BLaER1 (cell line): Measurements from ENCODE around the gene FBLN1.
"Not testable (repeated sequence)": the region's sequence is repeated elsewhere in the genome, so short reads cannot be mapped to it uniquely, and the experiment has no call there.

Experiments
- H3K27ac ChIP-seq: shearing (Covaris generic); formaldehyde crosslinking; 2 replicates; pipeline ENCODE4 v1.8.1; 2022
- H3K27me3 ChIP-seq: shearing (Covaris generic); formaldehyde crosslinking; 2 replicates; pipeline ENCODE4 v1.8.1; 2022
- H3K36me3 ChIP-seq: shearing (Covaris generic); formaldehyde crosslinking; 2 replicates; pipeline ENCODE4 v1.8.1; 2022
- H3K4me1 ChIP-seq: shearing (Covaris generic); formaldehyde crosslinking; 2 replicates; pipeline ENCODE4 v1.8.1; 2022
- H3K4me2 ChIP-seq: shearing (Covaris generic); formaldehyde crosslinking; 2 replicates; pipeline ENCODE4 v1.8.1; 2022
- H3K4me3 ChIP-seq: shearing (Covaris generic); formaldehyde crosslinking; 2 replicates; pipeline ENCODE4 v1.8.1; 2022
- H3K9ac ChIP-seq: shearing (Covaris generic); formaldehyde crosslinking; 2 replicates; pipeline ENCODE4 v1.8.1; 2022
- H3K9me3 ChIP-seq: shearing (Covaris generic); formaldehyde crosslinking; 2 replicates; pipeline ENCODE4 v1.8.1; 2022
- H4K20me1 ChIP-seq: shearing (Covaris generic); formaldehyde crosslinking; 2 replicates; pipeline ENCODE4 v1.8.1; 2022
- Cebpa-rat ChIP-seq: shearing (Covaris generic); IDR thresholded peaks from 2 replicates; pipeline ENCODE4 v1.8.1; 2022

The FBLN1 gene

GRCh38 chr22:45585946-45586540 is 83.4 kb downstream of the FBLN1 start:
- Histone ChIP-seq H3K9me3 (no peaks in the 10 kb centered on the region), H3K4me1 (peaks cover 66% of the 10 kb centered on the region), H3K4me2 (peak overlapping the region; percentile 82), H3K27me3 (no peaks in the 10 kb centered on the region), H3K4me3 (no peak overlapping the region), H4K20me1 (no peaks in the 10 kb centered on the region), H3K9ac (no peak overlapping the region; the same call in 1 of the 2 replicates), H3K27ac (no peak overlapping the region), H3K36me3 (peaks cover 8% of the 10 kb centered on the region; the same call in 1 of the 2 replicates)
- no peak for TF ChIP-seq Cebpa-rat

DNA sequence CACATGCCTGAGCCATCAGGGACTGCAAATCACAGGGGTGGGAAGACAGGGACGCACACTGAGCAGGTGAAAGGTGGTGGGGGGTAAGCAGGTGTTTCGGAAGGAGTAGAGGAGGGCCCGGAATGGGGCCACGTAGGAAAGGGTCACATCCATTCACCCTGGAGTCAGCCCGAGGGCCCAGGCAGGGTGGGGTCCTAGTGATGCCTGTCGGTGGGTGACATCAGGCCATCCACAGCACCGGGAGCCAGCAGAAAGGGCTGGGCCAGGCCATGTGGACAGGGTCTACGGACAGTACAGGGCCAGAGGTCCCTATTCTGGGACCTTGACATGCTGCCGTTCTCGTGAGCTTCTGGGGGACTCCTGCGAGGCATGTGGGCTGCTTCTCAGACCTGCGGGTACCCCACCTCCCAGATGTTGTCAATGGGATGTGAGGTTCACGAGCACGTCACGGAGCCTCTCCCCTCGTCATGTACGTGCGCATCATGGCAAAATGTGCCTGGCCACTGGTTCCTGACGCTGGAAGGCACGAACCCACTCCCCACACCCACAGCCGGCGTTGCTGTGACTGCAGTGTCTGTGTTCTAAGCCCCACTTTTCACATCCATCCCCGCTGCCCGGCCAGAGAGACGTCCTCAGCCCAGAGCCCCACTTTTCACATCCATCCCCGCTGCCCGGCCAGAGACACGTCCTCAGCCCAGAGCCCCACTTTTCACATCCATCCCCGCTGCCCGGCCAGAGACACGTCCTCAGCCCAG is 84.1 kb downstream of the FBLN1 start:
- H4K20me1 ChIP-seq, result no peaks in the 10 kb centered on the region
- H3K4me1 ChIP-seq, result peaks cover 58% of the 10 kb centered on the region
- H3K27ac ChIP-seq, result no peak overlapping the region
- no peaks in the 10 kb centered on the region for H3K9me3 ChIP-seq
- peaks cover 8% of the 10 kb centered on the region; the same call in 1 of the 2 replicates for H3K36me3 ChIP-seq
- H3K27me3 ChIP-seq, result no peaks in the 10 kb centered on the region
- H3K4me3 ChIP-seq, result no peak overlapping the region
- no peak overlapping the region for H3K9ac ChIP-seq
- TF ChIP-seq Cebpa-rat, result no peak
- H3K4me2 ChIP-seq, result peak overlapping the region; percentile 82

- Histone ChIP-seq H3K27me3 (no peaks in the 10 kb centered on the region), H4K20me1 (no peaks in the 10 kb centered on the region), H3K4me1 (peaks cover 56% of the 10 kb centered on the region), H3K36me3 (peaks cover 15% of the 10 kb centered on the region; the same call in 1 of the 2 replicates), H3K9ac (no peak overlapping the region), H3K27ac (no peak overlapping the region), H3K4me3 (no peak overlapping the region), H3K4me2 (0 out of 2 replicates have a peak overlapping the region, but pooled peaks have one; percentile 14), H3K9me3 (no peaks in the 10 kb centered on the region)
- TF ChIP-seq Cebpa-rat, result no peak
Observed at GRCh38 chr22:45587638-45588505, 85.2 kb downstream of the FBLN1 start.

DNA sequence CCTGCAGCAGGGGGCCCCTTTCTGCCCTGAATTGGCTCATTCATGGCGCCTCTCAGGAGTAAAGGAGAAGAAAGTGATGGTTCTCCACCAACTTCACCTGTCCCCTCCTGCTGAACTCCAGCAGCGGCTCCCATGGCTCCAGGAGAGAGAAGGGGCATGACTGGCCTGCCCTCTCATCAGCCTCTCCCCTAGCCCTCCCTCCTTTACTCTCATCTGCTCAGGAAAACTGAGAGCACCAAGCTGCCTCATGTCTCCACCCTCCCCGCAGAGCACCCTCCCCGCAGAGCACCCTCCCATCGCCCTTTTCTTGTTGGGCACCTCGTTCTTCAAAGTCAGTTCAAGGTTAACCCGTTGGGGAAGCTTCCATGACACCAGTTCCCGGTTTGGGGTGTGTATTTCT is 86.9 kb downstream of the FBLN1 start:
- no peak overlapping the region for H3K4me3 ChIP-seq
- no peak overlapping the region for H3K27ac ChIP-seq
- no peaks in the 10 kb centered on the region for H3K9me3 ChIP-seq
- H3K4me2 ChIP-seq, result no peak overlapping the region
- peaks cover 27% of the 10 kb centered on the region for H3K36me3 ChIP-seq
- no peak overlapping the region for H3K9ac ChIP-seq
- peaks cover 40% of the 10 kb centered on the region for H3K4me1 ChIP-seq
- no peak for TF ChIP-seq Cebpa-rat
- H4K20me1 ChIP-seq, result no peaks in the 10 kb centered on the region
- H3K27me3 ChIP-seq, result no peaks in the 10 kb centered on the region

DNA sequence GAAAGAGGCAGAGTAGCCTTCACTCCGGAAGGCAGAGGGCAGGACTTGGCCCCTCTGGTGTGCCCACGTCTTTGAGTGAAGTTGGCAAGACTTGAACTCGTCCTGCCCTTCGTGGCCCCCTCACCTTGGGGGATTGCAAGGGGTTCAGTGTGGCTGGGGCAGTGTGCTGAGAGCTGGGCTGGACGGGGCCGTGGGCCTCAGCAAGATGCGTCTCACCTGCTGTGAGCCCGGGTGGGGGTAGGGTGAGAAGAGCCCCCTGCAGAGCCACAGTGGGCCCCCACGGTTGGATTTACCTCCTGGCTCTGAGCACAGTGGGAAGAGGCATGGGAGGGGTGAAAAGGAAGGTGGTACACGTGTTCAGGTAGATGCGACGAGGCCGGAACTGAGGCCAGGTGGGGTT is 87.6 kb downstream of the FBLN1 start:
- TF ChIP-seq Cebpa-rat, result no peak
- Histone ChIP-seq H3K36me3 (peaks cover 24% of the 10 kb centered on the region), H3K4me2 (no peak overlapping the region), H3K4me3 (no peak overlapping the region), H3K9me3 (no peaks in the 10 kb centered on the region), H3K27me3 (no peaks in the 10 kb centered on the region), H3K9ac (no peak overlapping the region), H3K27ac (no peak overlapping the region), H4K20me1 (no peaks in the 10 kb centered on the region), H3K4me1 (peaks cover 37% of the 10 kb centered on the region)

GRCh38 chr22:45591633-45592213 is 89.0 kb downstream of the FBLN1 start:
- not testable (repeated sequence) for H3K27ac ChIP-seq, H3K4me3 ChIP-seq, H4K20me1 ChIP-seq, H3K4me2 ChIP-seq, H3K27me3 ChIP-seq, H3K9me3 ChIP-seq, H3K9ac ChIP-seq
- Histone ChIP-seq H3K4me1 (peaks cover 31% of the 10 kb centered on the region), H3K36me3 (peaks cover 24% of the 10 kb centered on the region)

GRCh38 chr22:45594123-45594941 is 91.6 kb downstream of the FBLN1 start:
- H3K4me2 ChIP-seq, result no peak overlapping the region
- no peak overlapping the region for H3K4me3 ChIP-seq
- H3K27me3 ChIP-seq, result no peaks in the 10 kb centered on the region
- peaks cover 28% of the 10 kb centered on the region for H3K36me3 ChIP-seq
- no peaks in the 10 kb centered on the region for H4K20me1 ChIP-seq
- no peak overlapping the region for H3K9ac ChIP-seq
- no peaks in the 10 kb centered on the region for H3K9me3 ChIP-seq
- H3K27ac ChIP-seq, result no peak overlapping the region
- TF ChIP-seq Cebpa-rat, result no peak
- H3K4me1 ChIP-seq, result peaks cover 19% of the 10 kb centered on the region

DNA sequence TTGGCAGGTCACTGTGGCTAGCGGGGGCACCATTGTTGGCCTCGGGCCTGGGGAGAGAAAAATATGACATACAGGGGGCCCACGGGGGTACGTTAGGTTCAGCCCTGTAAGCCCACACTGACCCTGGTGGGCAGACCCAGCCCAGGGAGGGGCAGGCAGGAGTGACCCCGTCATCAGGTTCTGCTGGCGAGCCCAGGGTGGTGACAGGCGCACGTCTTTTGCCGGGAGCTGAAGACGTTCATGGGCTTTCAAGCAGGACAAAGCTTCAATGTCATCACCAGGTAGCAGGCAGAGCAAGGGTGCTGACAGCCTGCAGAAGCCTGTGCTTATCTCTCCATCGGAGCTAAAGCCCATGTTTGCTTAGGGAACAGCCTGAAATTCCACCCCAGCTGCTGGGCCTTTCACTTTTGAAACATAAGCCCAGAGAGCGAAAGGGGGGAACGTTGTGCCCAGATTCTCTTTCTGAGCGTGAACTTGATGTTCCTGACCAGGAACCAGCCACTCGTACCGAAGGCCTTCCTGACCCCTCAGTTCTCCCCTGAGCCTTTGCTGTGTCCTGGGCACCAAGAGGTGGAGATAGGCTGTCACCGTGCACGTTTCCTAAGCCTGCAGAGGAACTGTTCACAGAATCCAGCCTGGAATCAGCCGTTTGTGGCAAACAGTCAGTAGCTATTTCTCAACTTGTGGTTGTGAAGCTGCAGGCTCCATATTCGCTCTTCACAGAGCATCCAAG is 94.9 kb downstream of the FBLN1 start:
- no peak overlapping the region for H3K4me3 ChIP-seq
- no peak overlapping the region for H3K9ac ChIP-seq
- H3K36me3 ChIP-seq, result peaks cover 19% of the 10 kb centered on the region
- no peak overlapping the region for H3K27ac ChIP-seq
- no peak overlapping the region for H3K4me2 ChIP-seq
- H3K9me3 ChIP-seq, result no peaks in the 10 kb centered on the region
- no peaks in the 10 kb centered on the region for H4K20me1 ChIP-seq
- no peak for TF ChIP-seq Cebpa-rat
- no peaks in the 10 kb centered on the region for H3K27me3 ChIP-seq
- H3K4me1 ChIP-seq, result peaks cover 28% of the 10 kb centered on the region
